Body of pancreas (tissue), 4 donors: ENCODE results near the gene TMEM185B.

Source experiments
- CTCF ChIP-seq, 7 experiments: fragments of 450-650 bp in 4 of 7; fragments of 200-600 bp in 3 of 7; sonication (generic) in 3 of 7; IDR thresholded peaks; one replicate each; pipeline ENCODE4 v1.5.1; 2016 to 2019; ENCODE audit warnings: antibody characterized with exemption in 7 of 7
- POLR2A ChIP-seq, 3 donors: fragments of 450-650 bp; IDR thresholded peaks; one replicate each; pipeline ENCODE4 v1.6.1; 2016; ENCODE audit warnings: antibody characterized with exemption in 3 of 3, mild to moderate bottlenecking in 2 of 3

- TF ChIP-seq CTCF (IDR thresholded peaks at IDR 0.05): no peak
- no peak for TF ChIP-seq POLR2A (IDR thresholded peaks at IDR 0.05)
Measured at GRCh38 chr2:120204022-120204405, 19.2 kb downstream of the TMEM185B start.
